Keratinocyte (primary cell): ENCODE data around the gene PTRH2. TPM values are rescaled to one million over a fixed set of nuclear protein-coding genes. Genes with fewer than 3 reads are reported as not detected.

Experiments
- DNase-seq: peaks from one replicate; pipeline ENCODE4 v3.0.0-alpha.2; 2011; ENCODE audit warnings: low read depth, missing footprints, low spot score
- FAIRE-seq: peaks from 2 replicates; lab custom pipeline; 2011; peaks lifted over from hg19 to GRCh38; lab: Jason Lieb, UNC
- H2AFZ ChIP-seq: 2 replicates; pipeline ENCODE4 v1.6.0; 2012; ENCODE audit warnings: low read length, control low read depth, inconsistent platforms; ENCODE audit not compliant: control insufficient read depth
- H3K27ac ChIP-seq: 2 replicates; pipeline ENCODE4 v1.5.1; 2011; ENCODE audit warnings: low read length; ENCODE audit not compliant: control insufficient read depth, insufficient read depth
- H3K27me3 ChIP-seq: 3 replicates; pipeline ENCODE4 v1.6.0; 2011; ENCODE audit warnings: low read length; ENCODE audit not compliant: control insufficient read depth, insufficient read depth; ENCODE audit errors: extremely low read depth
- H3K36me3 ChIP-seq, 2 experiments: 2 replicates in 1 of 2; 3 replicates in 1 of 2; pipeline ENCODE4 v1.5.1; 2011; ENCODE audit warnings: low read length in 2 of 2, mild to moderate bottlenecking in 1 of 2; ENCODE audit not compliant: control insufficient read depth in 2 of 2, insufficient read depth in 2 of 2; ENCODE audit errors: extremely low read depth in 1 of 2
- H3K4me1 ChIP-seq: 3 replicates; pipeline ENCODE4 v1.5.1; 2011; ENCODE audit warnings: low read length; ENCODE audit not compliant: control insufficient read depth, insufficient read depth; ENCODE audit errors: extremely low read depth
- H3K4me2 ChIP-seq: 3 replicates; pipeline ENCODE4 v1.6.0; 2011; ENCODE audit warnings: low read depth, low read length; ENCODE audit not compliant: control insufficient read depth, insufficient read depth; ENCODE audit errors: extremely low read depth
- H3K4me3 ChIP-seq, 3 experiments: fragments of 200-600 bp in 1 of 3; sonication (generic) in 1 of 3; 2 replicates in 2 of 3; 3 replicates in 1 of 3; pipeline ENCODE4 v1.5.1; 2011 to 2016; ENCODE audit warnings: low read length in 3 of 3, mild to moderate bottlenecking in 3 of 3, control low read depth in 2 of 3, inconsistent platforms in 1 of 3, low read depth in 1 of 3, mixed read lengths in 1 of 3, mixed run types in 1 of 3, moderate library complexity in 1 of 3; ENCODE audit not compliant: control insufficient read depth in 2 of 3, insufficient read depth in 2 of 3; ENCODE audit errors: extremely low read depth in 1 of 3
- H3K79me2 ChIP-seq: 2 replicates; pipeline ENCODE4 v1.6.0; 2012; ENCODE audit warnings: low read length; ENCODE audit not compliant: control insufficient read depth, insufficient read depth
- H3K9ac ChIP-seq: 3 replicates; pipeline ENCODE4 v1.6.0; 2011; ENCODE audit warnings: low read length; ENCODE audit not compliant: control insufficient read depth, insufficient read depth; ENCODE audit errors: extremely low read depth
- H3K9me1 ChIP-seq: 3 replicates; pipeline ENCODE4 v1.6.0; 2011; ENCODE audit warnings: low read length; ENCODE audit not compliant: control insufficient read depth, insufficient read depth; ENCODE audit errors: extremely low read depth
- H3K9me3 ChIP-seq: 2 replicates; pipeline ENCODE4 v1.5.1; 2012; ENCODE audit warnings: low read depth, low read length; ENCODE audit not compliant: control insufficient read depth
- H4K20me1 ChIP-seq: 3 replicates; pipeline ENCODE4 v1.6.0; 2011; ENCODE audit warnings: low read length; ENCODE audit not compliant: control insufficient read depth, insufficient read depth; ENCODE audit errors: extremely low read depth
- EZH2 ChIP-seq: IDR thresholded peaks from one replicate; pipeline ENCODE4 v1.6.1; 2012; ENCODE audit warnings: inconsistent platforms, mild to moderate bottlenecking, low read length, moderate library complexity
- dilution Hi-C: fragments of 300-500 bp; cut with MboI; formaldehyde crosslinking; loops from one replicate; pipeline ENCODE4 v1.7.0; 2020; ENCODE audit warnings: low sequenced_read_pairs; ENCODE audit not compliant: extremely low pct_ligation_motif_present
- polyA plus RNA-seq, 5 experiments: library from polyadenylated mRNA; depleted of rRNA in 3 of 5; stranded (reverse) in 3 of 5; stranded (forward) in 1 of 5; unstranded in 1 of 5; fragments of >200 nt; gene quantifications; 1 replicate in 1 of 5; 2 replicates in 3 of 5; 3 replicates in 1 of 5; pipeline versions ENCODE4 v1.2.1 to v1.2.3, GENCODE V29; 2011 to 2012; ENCODE audit warnings: missing spikeins in 2 of 5, low read depth in 1 of 5, low replicate concordance in 1 of 5
- TF ChIP-seq, protein P1 (sequence below), 3 experiments: IDR thresholded peaks in 1 of 3; conservative IDR thresholded peaks in 1 of 3; optimal IDR thresholded peaks in 1 of 3; 2 replicates in 2 of 3; 3 replicates in 1 of 3; pipeline versions ENCODE3 to v1.5.1; 2011; ENCODE audit warnings: low read length in 3 of 3, mild to moderate bottlenecking in 3 of 3, moderate library complexity in 2 of 3, control low read depth in 1 of 3, inconsistent platforms in 1 of 3; ENCODE audit not compliant: insufficient read depth in 2 of 3; ENCODE audit errors: extremely low read depth in 1 of 3

Gene PTRH2
- polyA plus RNA-seq, 1 donor (not counting 4 experiments of a cell fraction or from before 2014, with no cell fraction given): 107 TPM

- DNase-seq (no peak), FAIRE-seq (no peak)
- Histone ChIP-seq H3K4me2 (no peak overlapping the region), H4K20me1 (peaks cover 3% of the 10 kb centered on the region), H3K4me3 (no peak overlapping the region), H3K36me3 (peaks cover 2 to 3% of the 10 kb centered on the region in 2 experiments), H3K9me3 (no peaks in the 10 kb centered on the region), H2AFZ (no peak overlapping the region), H3K79me2 (peaks cover 83% of the 10 kb centered on the region), H3K4me1 (peaks cover 4% of the 10 kb centered on the region), H3K9ac (no peak overlapping the region), H3K27me3 (no peaks in the 10 kb centered on the region), H3K9me1 (peaks cover 4% of the 10 kb centered on the region), H3K27ac (no peak overlapping the region)
- dilution Hi-C loops: no loop called here
- TF ChIP-seq, protein P1, sequence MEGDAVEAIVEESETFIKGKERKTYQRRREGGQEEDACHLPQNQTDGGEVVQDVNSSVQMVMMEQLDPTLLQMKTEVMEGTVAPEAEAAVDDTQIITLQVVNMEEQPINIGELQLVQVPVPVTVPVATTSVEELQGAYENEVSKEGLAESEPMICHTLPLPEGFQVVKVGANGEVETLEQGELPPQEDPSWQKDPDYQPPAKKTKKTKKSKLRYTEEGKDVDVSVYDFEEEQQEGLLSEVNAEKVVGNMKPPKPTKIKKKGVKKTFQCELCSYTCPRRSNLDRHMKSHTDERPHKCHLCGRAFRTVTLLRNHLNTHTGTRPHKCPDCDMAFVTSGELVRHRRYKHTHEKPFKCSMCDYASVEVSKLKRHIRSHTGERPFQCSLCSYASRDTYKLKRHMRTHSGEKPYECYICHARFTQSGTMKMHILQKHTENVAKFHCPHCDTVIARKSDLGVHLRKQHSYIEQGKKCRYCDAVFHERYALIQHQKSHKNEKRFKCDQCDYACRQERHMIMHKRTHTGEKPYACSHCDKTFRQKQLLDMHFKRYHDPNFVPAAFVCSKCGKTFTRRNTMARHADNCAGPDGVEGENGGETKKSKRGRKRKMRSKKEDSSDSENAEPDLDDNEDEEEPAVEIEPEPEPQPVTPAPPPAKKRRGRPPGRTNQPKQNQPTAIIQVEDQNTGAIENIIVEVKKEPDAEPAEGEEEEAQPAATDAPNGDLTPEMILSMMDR (optimal IDR thresholded peaks at IDR 0.05 in 1 of 3, IDR thresholded peaks at IDR 0.05 in 1 of 3, conservative IDR thresholded peaks at IDR 0.05 in 1 of 3; ENCODE audit: extremely low read depth in 1 of 3, insufficient read depth in 2 of 3, low read length in 3 of 3): no peak
- TF ChIP-seq EZH2: no peak
These were observed 7.0 kb upstream of the PTRH2 start for GRCh38 chr17:59714255-59714654.

DNA sequence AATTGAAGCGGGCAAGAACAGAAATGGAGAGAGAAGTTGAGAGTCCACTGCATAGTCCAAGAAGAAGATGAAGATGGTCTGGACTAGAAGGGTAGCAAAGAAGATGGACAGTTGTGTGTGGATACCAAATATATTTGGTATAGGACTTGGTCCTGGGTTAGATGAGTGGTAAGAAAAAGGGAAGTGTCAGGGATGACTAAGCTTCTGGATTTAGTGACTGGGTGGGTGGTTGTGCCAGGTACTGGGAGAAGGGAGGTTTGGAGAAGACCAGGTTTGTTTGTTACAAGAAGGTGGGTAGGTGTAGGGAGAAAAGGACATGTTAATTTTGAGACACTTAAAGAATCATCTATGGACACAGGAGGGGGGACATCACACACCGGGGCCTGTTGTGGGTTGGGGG is 5.6 kb upstream of the PTRH2 start:
- Histone ChIP-seq H4K20me1 (peaks cover 3% of the 10 kb centered on the region), H3K9me3 (no peaks in the 10 kb centered on the region), H3K4me3 (no peak overlapping the region), H3K27me3 (no peaks in the 10 kb centered on the region), H3K9ac (no peak overlapping the region), H3K36me3 (peaks cover 0 to 3% of the 10 kb centered on the region in 2 experiments), H3K79me2 (peaks cover 89% of the 10 kb centered on the region), H3K27ac (no peak overlapping the region), H3K9me1 (peaks cover 4% of the 10 kb centered on the region), H3K4me1 (peaks cover 14% of the 10 kb centered on the region), H3K4me2 (no peak overlapping the region), H2AFZ (no peak overlapping the region)
- TF ChIP-seq, protein P1 (optimal IDR thresholded peaks at IDR 0.05 in 1 of 3, IDR thresholded peaks at IDR 0.05 in 1 of 3, conservative IDR thresholded peaks at IDR 0.05 in 1 of 3; ENCODE audit: extremely low read depth in 1 of 3, insufficient read depth in 2 of 3, low read length in 3 of 3): no peak
- no peak for TF ChIP-seq EZH2
- DNase-seq (no peak), FAIRE-seq (no peak)
- dilution Hi-C loops: no loop called here
